Middle frontal gyrus (tissue), 1 donor: ENCODE results near the gene KLHL10.

Experiments
- DNase-seq: peaks from one replicate; pipeline ENCODE4 v3.0.0-alpha.2; 2015; ENCODE audit warnings: low spot score; ENCODE audit errors: extremely low spot score

The KLHL10 gene

GRCh38 chr17:41893384-41893783 is 55.8 kb downstream of the KLHL10 start:
- DNase-seq: no peak

GRCh38 chr17:41894791-41895331 is 57.2 kb downstream of the KLHL10 start:
- DNase-seq: no peak

GRCh38 chr17:41895617-41896016 is 58.0 kb downstream of the KLHL10 start:
- DNase-seq: no peak

- no peak for DNase-seq
Observed at GRCh38 chr17:41896726-41897125, 59.1 kb downstream of the KLHL10 start.
